SKM-1 (cell line): ENCODE results near the gene SEMA4C.

Source experiments
- DNase-seq: peaks from one replicate; lab custom pipeline; 2025; ENCODE audit not compliant: unreplicated experiment; lab: John Stamatoyannopoulos, UW

The SEMA4C gene

GRCh38 chr2:96846825-96847224 lies 23.1 kb downstream of the SEMA4C start:
- DNase-seq = no peak

- DNase-seq = no peak
Observed at GRCh38 chr2:96844405-96844808, 25.5 kb downstream of the SEMA4C start.

- no peak for DNase-seq
Observed at GRCh38 chr2:96843538-96844268, 26.2 kb downstream of the SEMA4C start, which contains the start of gene ANKRD23. Gene ANKRD23 (minus strand): TSS chr2:96844021. CDS start chr2:96843992, 29 bp downstream.

GRCh38 chr2:96842600-96842999 lies 27.3 kb downstream of the SEMA4C start:
- no peak for DNase-seq

GRCh38 chr2:96841701-96842495 lies 28.0 kb downstream of the SEMA4C start:
- DNase-seq = no peak

- no peak for DNase-seq
Observed at GRCh38 chr2:96839875-96840850, 29.7 kb downstream of the SEMA4C start.

- no peak for DNase-seq
Observed at GRCh38 chr2:96839293-96839874, 30.5 kb downstream of the SEMA4C start.

- DNase-seq = no peak
Observed at GRCh38 chr2:96838345-96839292, 31.3 kb downstream of the SEMA4C start.

GRCh38 chr2:96837575-96837974 lies 32.3 kb downstream of the SEMA4C start:
- DNase-seq = no peak

- no peak for DNase-seq
Observed at GRCh38 chr2:96835830-96836229, 34.0 kb downstream of the SEMA4C start.

GRCh38 chr2:96832754-96833507 lies 36.9 kb downstream of the SEMA4C start:
- DNase-seq = no peak

- DNase-seq = no peak
Observed at GRCh38 chr2:96832408-96832753, 37.5 kb downstream of the SEMA4C start.

- DNase-seq = no peak
Observed at GRCh38 chr2:96831679-96832078, 38.2 kb downstream of the SEMA4C start.

GRCh38 chr2:96830044-96830562 lies 39.8 kb downstream of the SEMA4C start:
- no peak for DNase-seq

GRCh38 chr2:96828874-96829273 lies 41.0 kb downstream of the SEMA4C start:
- DNase-seq = no peak

- DNase-seq = no peak
Observed at GRCh38 chr2:96828436-96828835, 41.4 kb downstream of the SEMA4C start.

GRCh38 chr2:96826546-96827278 lies 43.2 kb downstream of the SEMA4C start:
- DNase-seq = no peak

GRCh38 chr2:96825057-96825456 lies 44.8 kb downstream of the SEMA4C start:
- no peak for DNase-seq
